ENCODE measurements around the gene SPATA20. TPM values are rescaled to one million over a fixed set of nuclear protein-coding genes. Genes with fewer than 3 reads are reported as not detected.

SPATA20 gene
- polyA plus RNA-seq, 1 donor from 2014 or later: 12.8 TPM

- Mint-ChIP-seq H3K27me3 (peaks cover 67% of the 10 kb centered on the region), H3K4me1 (peaks cover 0 to 4% (median 3%) of the 10 kb centered on the region in 3 donors), H3K27ac (no peak within 1 kb of the TSS), H3K9me3 (no peaks in the 10 kb centered on the region), H3K36me3 (no peaks in the 10 kb centered on the region), H3K4me3 (no peak within 1 kb of the TSS)
These were observed 14.4 kb upstream of the SPATA20 start, which contains the start of gene EPN3 for GRCh38 chr17:50532452-50533024. EPN3 (plus strand) TSS chr17:50532735; CDS start chr17:50536557, 3,822 bp downstream.

- H3K27ac Mint-ChIP-seq: no peak overlapping the region
- no peak overlapping the region for H3K4me3 Mint-ChIP-seq
These were observed 13.8 kb upstream of the SPATA20 start for GRCh38 chr17:50533185-50533584.

GRCh38 chr17:50533720-50534148 is 13.2 kb upstream of the SPATA20 start:
- Mint-ChIP-seq H3K4me3 (peak overlapping the region in 1 of 4 donors; percentile 28), H3K27ac (no peak overlapping the region), H3K27me3 (peaks cover 67% of the 10 kb centered on the region)

More at GRCh38 chr17:50533185-50533584, 13.8 kb upstream of the SPATA20 start:
- Mint-ChIP-seq H3K9me3 (no peaks in the 10 kb centered on the region), H3K4me1 (peaks cover 0 to 4% (median 3%) of the 10 kb centered on the region in 3 donors), H3K27me3 (peaks cover 67% of the 10 kb centered on the region), H3K36me3 (no peaks in the 10 kb centered on the region)

GRCh38 chr17:50534222-50534978 is 12.6 kb upstream of the SPATA20 start:
- Mint-ChIP-seq H3K4me1 (peaks cover 0 to 4% (median 3%) of the 10 kb centered on the region in 3 donors), H3K4me3 (peak overlapping the region in 1 of 4 donors; percentile 52), H3K27ac (peak overlapping the region in 1 of 3 donors; percentile 43), H3K36me3 (no peaks in the 10 kb centered on the region), H3K9me3 (no peaks in the 10 kb centered on the region), H3K27me3 (peaks cover 65% of the 10 kb centered on the region)

More at GRCh38 chr17:50533720-50534148, 13.2 kb upstream of the SPATA20 start:
- peaks cover 0 to 4% (median 3%) of the 10 kb centered on the region in 3 donors for H3K4me1 Mint-ChIP-seq
- H3K36me3 Mint-ChIP-seq: no peaks in the 10 kb centered on the region
- H3K9me3 Mint-ChIP-seq: no peaks in the 10 kb centered on the region

- Mint-ChIP-seq H3K27me3 (peaks cover 59% of the 10 kb centered on the region), H3K4me1 (peaks cover 0 to 4% (median 3%) of the 10 kb centered on the region in 3 donors), H3K9me3 (no peaks in the 10 kb centered on the region), H3K36me3 (no peaks in the 10 kb centered on the region), H3K4me3 (peak overlapping the region in 1 of 4 donors; percentile 52), H3K27ac (peak overlapping the region in 1 of 3 donors; percentile 43)
These were observed 12.0 kb upstream of the SPATA20 start for GRCh38 chr17:50534979-50535326.

- Mint-ChIP-seq H3K27ac (no peak overlapping the region), H3K27me3 (peaks cover 57% of the 10 kb centered on the region), H3K4me1 (peaks cover 0 to 4% (median 3%) of the 10 kb centered on the region in 3 donors), H3K4me3 (no peak overlapping the region), H3K36me3 (no peaks in the 10 kb centered on the region), H3K9me3 (no peaks in the 10 kb centered on the region)
These were observed 11.6 kb upstream of the SPATA20 start for GRCh38 chr17:50535407-50535806.

- Mint-ChIP-seq H3K4me3 (peak overlapping the region in 1 of 4 donors; percentile 28), H3K4me1 (peaks cover 4 to 6% (median 6%) of the 10 kb centered on the region in 3 donors), H3K9me3 (no peaks in the 10 kb centered on the region), H3K27me3 (peaks cover 43% of the 10 kb centered on the region), H3K27ac (no peak overlapping the region), H3K36me3 (no peaks in the 10 kb centered on the region)
These were observed 10.0 kb upstream of the SPATA20 start for GRCh38 chr17:50536683-50537646.

GRCh38 chr17:50537721-50538548 is 9.0 kb upstream of the SPATA20 start:
- peaks cover 9 to 11% (median 11%) of the 10 kb centered on the region in 3 donors for H3K4me1 Mint-ChIP-seq

GRCh38 chr17:50538549-50539410 is 8.2 kb upstream of the SPATA20 start:
- Mint-ChIP-seq H3K36me3 (no peaks in the 10 kb centered on the region), H3K4me1 (peaks cover 5 to 13% (median 11%) of the 10 kb centered on the region in 3 donors), H3K27me3 (peaks cover 26% of the 10 kb centered on the region), H3K27ac (peak overlapping the region in 1 of 3 donors; percentile 76), H3K4me3 (peak overlapping the region in 1 of 4 donors; percentile 21), H3K9me3 (no peaks in the 10 kb centered on the region)

More at GRCh38 chr17:50537721-50538548, 9.0 kb upstream of the SPATA20 start:
- H3K4me3 Mint-ChIP-seq: peak overlapping the region in 2 of 4 donors; percentile 21 to 28
- H3K36me3 Mint-ChIP-seq: no peaks in the 10 kb centered on the region
- no peaks in the 10 kb centered on the region for H3K9me3 Mint-ChIP-seq
- H3K27me3 Mint-ChIP-seq: peaks cover 34% of the 10 kb centered on the region
- H3K27ac Mint-ChIP-seq: no peak overlapping the region

GRCh38 chr17:50539762-50540559 is 7.0 kb upstream of the SPATA20 start:
- H3K9me3 Mint-ChIP-seq: no peaks in the 10 kb centered on the region
- H3K36me3 Mint-ChIP-seq: no peaks in the 10 kb centered on the region
- peaks cover 5 to 18% (median 7%) of the 10 kb centered on the region in 3 donors for H3K4me1 Mint-ChIP-seq
- H3K27ac Mint-ChIP-seq: no peak overlapping the region
- H3K4me3 Mint-ChIP-seq: peak overlapping the region in 1 of 4 donors; percentile 49
- H3K27me3 Mint-ChIP-seq: peaks cover 15% of the 10 kb centered on the region

- H3K27ac Mint-ChIP-seq: no peak overlapping the region
These were observed 6.2 kb upstream of the SPATA20 start for GRCh38 chr17:50540560-50541401.

GRCh38 chr17:50541402-50541715 is 5.6 kb upstream of the SPATA20 start:
- Mint-ChIP-seq H3K36me3 (no peaks in the 10 kb centered on the region), H3K9me3 (peaks cover 0 to 1% (median 0%) of the 10 kb centered on the region in 3 donors), H3K4me3 (peak overlapping the region; percentile 81 to 95 (median 89)), H3K4me1 (peaks cover 7 to 18% (median 7%) of the 10 kb centered on the region in 3 donors), H3K27me3 (peaks cover 6% of the 10 kb centered on the region), H3K27ac (no peak overlapping the region)

More at GRCh38 chr17:50540560-50541401, 6.2 kb upstream of the SPATA20 start:
- Mint-ChIP-seq H3K27me3 (peaks cover 8% of the 10 kb centered on the region), H3K36me3 (no peaks in the 10 kb centered on the region), H3K4me1 (peaks cover 5 to 18% (median 7%) of the 10 kb centered on the region in 3 donors), H3K4me3 (peak overlapping the region in 3 of 4 donors; percentile 17 to 86 (median 81)), H3K9me3 (peaks cover 0 to 1% (median 0%) of the 10 kb centered on the region in 3 donors)

Data from IgD-negative memory B cell (primary cell).